Heart right ventricle (tissue), 16 donors: ENCODE data around the gene MRPL23. TPM values are rescaled to one million over a fixed set of nuclear protein-coding genes. Genes with fewer than 3 reads are reported as not detected.

Experiments used
- ATAC-seq, 8 donors: fragments of 200-7000 bp; cut with Tn5 transposase; one replicate each; pipeline ENCODE4 v1.9.1; 2020; ENCODE audit warnings: mild to moderate bottlenecking in 8 of 8, moderate library complexity in 8 of 8, moderate number of reproducible peaks in 1 of 8
- DNase-seq, 2 donors: peaks; one replicate each; pipeline ENCODE4 v3.0.0-alpha.2; 2020
- H3K27ac ChIP-seq, 10 donors: fragments of 200-600 bp; sonication (generic) in 2 of 10; one replicate each; pipeline versions ENCODE4 v1.5.0 to v1.8.0; 2020 to 2022; ENCODE audit warnings: mild to moderate bottlenecking in 3 of 10
- H3K27me3 ChIP-seq, 7 donors: fragments of 200-600 bp; one replicate each; pipeline ENCODE4 v1.8.0; 2021 to 2022; ENCODE audit warnings: mild to moderate bottlenecking in 2 of 7
- H3K36me3 ChIP-seq, 9 donors: fragments of 200-600 bp; sonication (generic) in 1 of 9; one replicate each; pipeline versions ENCODE4 v1.5.0 to v1.8.0; 2020 to 2022; ENCODE audit warnings: mild to moderate bottlenecking in 2 of 9
- H3K4me1 ChIP-seq, 9 donors: fragments of 200-600 bp; sonication (generic) in 1 of 9; one replicate each; pipeline versions ENCODE4 v1.5.0 to v1.8.0; 2020 to 2022; ENCODE audit warnings: mild to moderate bottlenecking in 4 of 9
- H3K4me3 ChIP-seq, 10 donors: fragments of 200-600 bp; sonication (generic) in 2 of 10; one replicate each; pipeline versions ENCODE4 v1.5.0 to v1.8.0; 2020 to 2022; ENCODE audit warnings: mild to moderate bottlenecking in 7 of 10, moderate library complexity in 2 of 10
- H3K9me3 ChIP-seq, 11 donors: fragments of 200-600 bp in 10 of 11; sonication (generic) in 2 of 11; one replicate each; pipeline versions ENCODE4 v1.5.0 to v1.8.0; 2013 to 2022; ENCODE audit warnings: mild to moderate bottlenecking in 2 of 11, control low read depth in 1 of 11, moderate library complexity in 1 of 11
- CTCF ChIP-seq, 9 donors: fragments of 200-600 bp; sonication (generic) in 2 of 9; IDR thresholded peaks; one replicate each; pipeline versions ENCODE4 v1.5.0 to v1.8.0; 2021 to 2022; ENCODE audit warnings: antibody characterized with exemption in 9 of 9, mild to moderate bottlenecking in 5 of 9, moderate library complexity in 1 of 9
- WGBS, 2 donors: extraction: QIAGEN DNeasy Blood & Tissue Kit; methylation state at CpG; one replicate each; pipeline ENCODE4 v1.1.7; 2013; ENCODE audit warnings: inconsistent platforms in 1 of 2; 5-methylcytosine and 5-hydroxymethylcytosine counted together
- intact Hi-C, 10 donors: fragments of 100-400 bp; cut with DNase I; formaldehyde crosslinking; loops; one replicate each; pipeline versions ENCODE4 v1.11.1 to v1.14.2; 2022
- polyA plus RNA-seq, 2 donors: library from polyadenylated mRNA; stranded (reverse); fragments of 200-250 nt; gene quantifications; one replicate each; pipeline ENCODE4 v1.2.3, GENCODE V29; 2013
- total RNA-seq, 10 donors: library from RNA; stranded (reverse); fragmentation: NEBNext Ultra II Directional in 3 of 10; extraction: Animal tissue kit (Norgen Biotek cat#: 25700) in 3 of 10; gene quantifications; one replicate each; pipeline versions ENCODE4 v1.2.1 to v1.2.4, GENCODE V29; 2021 to 2023
- donor health status: Arrhythmogenic right ventricular cardiomyopathy.
- donor health status: ischemic (EF 13 %, LVEDD 7.1; RV severe dilation, severe dysfunction).
- donor health status: healthy with polysubstance abuse.
- donor health status: DM: no; HTN: yes; CAD: no.
- donor health status: DM: no; HTN: no; CAD: no.
- donor health status: ischemic (EF 25% LVEDD 6.9; RV normal size, moderate dysfunction).
- donor health status: ischemic (EF 25% LVEDD 5.7; RV mildly dilated, moderate dysfunction).
- donor health status: healthy.
- donor health status: DM: yes; HTN: yes; CAD: no.
- donor health status: Ischemic cardiomyopathy.
- donor health status: ischemic (EF 35%, LVEDD 5.7; RV mildly dilated, moderate dysfunction).
- donor health status: nonischemic (EF 11% LVEDD 7.7; RV severe dilation, severe dysfunction).
- donor health status: DM: yes; HTN: yes; CAD: no.
- donor health status: PGD.
- donor health status: ischemic (EF 29% LVEDD 5.4; RV normal size, mild dysfunction).
- donor health status: nonischemic (EF 23%, LVEDD 6.1; RV moderate dilation, normal function).

Gene MRPL23
- total and polyA plus RNA-seq, 12 donors = 45.9 to 356 (median 80.7) TPM

GRCh38 chr11:1929621-1930461, 17.3 kb upstream of the MRPL23 start:
- H3K4me3 ChIP-seq = no peak overlapping the region
- no peaks in the 10 kb centered on the region for H3K27me3 ChIP-seq
- H3K9me3 ChIP-seq = no peaks in the 10 kb centered on the region
- no peak for ATAC-seq
- H3K36me3 ChIP-seq = no peaks in the 10 kb centered on the region
- no peak for DNase-seq
- WGBS, 2 donors = 87 to 88% methylated on average over 25 of the region's 25 CpGs
- peaks cover 5 to 60% (median 33%) of the 10 kb centered on the region in 9 donors for H3K4me1 ChIP-seq
- intact Hi-C loops = loop anchor here in 1 of 10 donors (2.0 kb wide), 1 partner anchor 17 kb away; no protein-coding TSS in a partner anchor
- no peak for TF ChIP-seq CTCF (IDR thresholded peaks at IDR 0.05)
- H3K27ac ChIP-seq = peak overlapping the region in 6 of 10 donors; percentile 36 to 94 (median 66)

GRCh38 chr11:1930462-1930830, 16.7 kb upstream of the MRPL23 start:
- H3K27ac ChIP-seq = peak overlapping the region in 6 of 10 donors; percentile 36 to 79 (median 66)
- H3K9me3 ChIP-seq = no peaks in the 10 kb centered on the region
- intact Hi-C loops = loop anchor here in 1 of 10 donors (2.0 kb wide), 1 partner anchor 18 kb away; no protein-coding TSS in a partner anchor
- WGBS, 2 donors = 76 to 86% methylated on average over 9 of the region's 9 CpGs
- peaks cover 0 to 5% (median 0%) of the 10 kb centered on the region in 9 donors for H3K36me3 ChIP-seq
- ATAC-seq = no peak
- no peak overlapping the region for H3K4me3 ChIP-seq
- H3K27me3 ChIP-seq = no peaks in the 10 kb centered on the region
- H3K4me1 ChIP-seq = peaks cover 5 to 57% (median 29%) of the 10 kb centered on the region in 9 donors
- DNase-seq = no peak
- TF ChIP-seq CTCF (IDR thresholded peaks at IDR 0.05) = no peak

- peak overlapping the region; percentile 17 to 79 (median 64) for H3K27ac ChIP-seq
Measured at GRCh38 chr11:1931341-1932104, 15.6 kb upstream of the MRPL23 start.

More at GRCh38 chr11:1931341-1932104, 15.6 kb upstream of the MRPL23 start:
- TF ChIP-seq CTCF (IDR thresholded peaks at IDR 0.05) = no peak
- Histone ChIP-seq H3K36me3 (peaks cover 0 to 5% (median 0%) of the 10 kb centered on the region in 9 donors), H3K27me3 (no peaks in the 10 kb centered on the region), H3K4me3 (no peak overlapping the region), H3K9me3 (no peaks in the 10 kb centered on the region), H3K4me1 (peaks cover 5 to 46% (median 19%) of the 10 kb centered on the region in 9 donors)
- DNase-seq = peak in 1 of 2 donors; percentile 58
- ATAC-seq = peak in 7 of 8 donors; percentile 22 to 36 (median 27)
- intact Hi-C loops = loop anchor here in 3 of 10 donors (2.0 kb wide), 2 partner anchors 17 to 19 kb away; no protein-coding TSS in a partner anchor
- 53 to 57% methylated on average over 18 of the region's 18 CpGs for WGBS, 2 donors
